ENCODE results near the gene ZEB2.

Gene ZEB2

DNA sequence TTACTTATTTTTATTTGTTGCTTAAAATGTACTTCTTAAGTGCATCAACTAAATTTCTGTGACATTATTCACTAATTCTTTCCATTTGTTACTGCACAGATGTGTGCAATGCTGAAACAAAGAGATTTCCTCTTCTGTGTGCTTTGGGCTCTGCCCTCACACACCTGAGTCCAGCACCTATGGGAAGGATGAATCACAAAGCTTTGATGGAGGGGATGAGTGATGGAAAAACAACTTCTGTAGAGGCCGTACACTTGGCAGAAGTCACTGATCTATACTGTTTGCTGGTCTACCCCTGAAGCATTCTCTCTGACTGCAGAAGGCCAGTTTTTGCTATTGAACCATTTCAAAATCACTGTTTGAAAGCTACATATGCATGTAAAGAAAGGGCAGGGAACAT, 178.4 kb downstream of the ZEB2 start:
- DNase-seq, result no peak

DNA sequence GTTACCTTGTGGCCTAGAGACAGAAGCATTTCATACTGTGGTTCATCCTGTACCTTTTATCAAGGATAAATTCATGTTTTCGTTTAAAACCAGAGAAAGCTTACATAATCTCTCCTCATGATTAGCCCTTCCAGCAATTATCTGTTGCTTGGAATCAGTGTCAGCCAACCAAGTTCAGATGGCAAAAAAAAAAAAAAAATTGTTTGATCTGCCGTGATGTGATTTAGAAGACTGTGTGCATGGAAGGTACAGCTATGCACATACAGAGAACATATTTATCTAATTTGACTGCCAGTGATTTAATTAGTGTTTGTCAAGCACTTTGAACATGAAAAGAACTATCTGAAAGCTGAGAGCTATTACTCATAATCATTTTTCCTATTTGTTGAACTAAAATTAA, 180.9 kb downstream of the ZEB2 start:
- no peak for DNase-seq

DNA sequence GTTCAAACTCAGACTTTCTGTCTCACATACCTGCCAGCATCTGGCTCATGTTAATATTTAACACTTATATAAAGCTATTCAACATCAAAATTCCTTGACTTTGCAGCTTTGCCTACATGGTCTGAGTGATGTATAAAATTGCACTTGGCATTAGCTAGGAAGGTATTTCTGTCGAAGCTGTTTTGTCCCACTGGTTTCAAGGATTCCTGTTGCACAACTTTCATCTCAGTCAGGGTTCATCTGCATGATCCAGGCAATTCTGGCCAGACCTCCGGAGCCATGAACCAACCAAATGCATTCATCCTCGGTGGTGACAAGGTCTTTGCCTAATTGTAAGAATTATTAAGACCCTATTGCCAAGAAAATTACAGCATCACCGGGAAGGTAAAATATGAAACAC, 185.4 kb downstream of the ZEB2 start:
- no peak for DNase-seq
